GM21786 (cell line): ENCODE data around the gene CENPB.
"Not testable (repeated sequence)": the region's sequence is repeated elsewhere in the genome, so short reads cannot be mapped to it uniquely, and the experiment has no call there.

ENCODE experiments used
- ATAC-seq: cut with Tn5 transposase; IDR thresholded peaks from one replicate; pipeline ENCODE4 v1.9.1; 2021; ENCODE audit not compliant: unreplicated experiment

The CENPB gene, protein sequence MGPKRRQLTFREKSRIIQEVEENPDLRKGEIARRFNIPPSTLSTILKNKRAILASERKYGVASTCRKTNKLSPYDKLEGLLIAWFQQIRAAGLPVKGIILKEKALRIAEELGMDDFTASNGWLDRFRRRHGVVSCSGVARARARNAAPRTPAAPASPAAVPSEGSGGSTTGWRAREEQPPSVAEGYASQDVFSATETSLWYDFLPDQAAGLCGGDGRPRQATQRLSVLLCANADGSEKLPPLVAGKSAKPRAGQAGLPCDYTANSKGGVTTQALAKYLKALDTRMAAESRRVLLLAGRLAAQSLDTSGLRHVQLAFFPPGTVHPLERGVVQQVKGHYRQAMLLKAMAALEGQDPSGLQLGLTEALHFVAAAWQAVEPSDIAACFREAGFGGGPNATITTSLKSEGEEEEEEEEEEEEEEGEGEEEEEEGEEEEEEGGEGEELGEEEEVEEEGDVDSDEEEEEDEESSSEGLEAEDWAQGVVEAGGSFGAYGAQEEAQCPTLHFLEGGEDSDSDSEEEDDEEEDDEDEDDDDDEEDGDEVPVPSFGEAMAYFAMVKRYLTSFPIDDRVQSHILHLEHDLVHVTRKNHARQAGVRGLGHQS

DNA sequence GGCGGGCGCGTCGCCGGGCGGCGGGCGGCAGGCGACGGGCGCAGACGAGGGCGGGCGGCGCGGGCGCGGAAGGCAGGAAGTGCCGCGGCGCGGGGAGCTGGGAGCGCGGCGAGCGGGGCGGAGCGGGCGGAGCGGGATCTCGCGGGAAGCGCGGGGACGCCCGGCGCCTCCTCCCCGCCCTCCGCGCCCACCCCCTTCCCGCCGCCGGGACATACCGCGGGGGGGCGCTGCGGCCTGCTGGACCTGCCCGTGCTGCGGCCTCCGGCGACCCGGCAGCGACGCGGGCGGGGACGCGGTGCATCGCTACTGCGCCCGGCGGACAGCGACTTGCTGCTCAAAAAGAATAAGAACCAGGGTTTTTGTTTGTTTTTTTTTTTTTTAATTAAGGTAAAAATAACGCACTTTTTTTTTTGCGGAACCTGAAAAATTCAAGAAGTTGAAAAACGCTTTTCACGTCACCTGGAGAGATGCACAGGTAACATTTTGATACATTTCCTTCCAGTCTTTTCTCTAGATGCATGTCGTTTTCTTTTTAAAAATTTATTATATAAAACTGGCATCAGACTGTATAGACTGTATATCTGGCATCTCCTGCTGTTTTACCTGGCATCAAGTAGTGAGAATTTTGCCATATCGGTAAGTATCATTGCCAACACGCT is at the start of gene CENPB:
Gene CENPB, minus strand, starts transcription at position 76 of the 659 bp plus-strand sequence. CDS start 257 bp downstream, outside the sequence.
- peak; percentile 69 for ATAC-seq

DNA sequence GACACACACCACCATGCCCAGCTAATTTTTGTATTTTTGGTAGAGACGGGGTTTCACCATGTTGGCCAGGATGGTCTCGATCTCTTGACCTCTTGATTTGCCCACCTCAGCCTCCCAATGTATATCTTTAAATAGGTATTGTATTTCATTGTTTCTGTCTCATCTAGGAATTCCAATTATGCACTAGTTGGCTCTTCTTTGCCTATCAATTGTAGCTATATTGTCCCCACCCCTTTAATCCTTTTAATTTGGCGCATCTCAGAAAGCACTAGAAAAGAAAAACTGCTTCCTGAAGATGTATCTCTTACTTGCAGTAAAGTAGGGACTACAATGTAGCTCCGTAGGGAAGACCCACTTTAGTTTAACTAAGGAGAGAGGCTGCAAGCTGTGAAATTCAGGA is 49.6 kb upstream of the CENPB start:
- ATAC-seq = no peak

DNA sequence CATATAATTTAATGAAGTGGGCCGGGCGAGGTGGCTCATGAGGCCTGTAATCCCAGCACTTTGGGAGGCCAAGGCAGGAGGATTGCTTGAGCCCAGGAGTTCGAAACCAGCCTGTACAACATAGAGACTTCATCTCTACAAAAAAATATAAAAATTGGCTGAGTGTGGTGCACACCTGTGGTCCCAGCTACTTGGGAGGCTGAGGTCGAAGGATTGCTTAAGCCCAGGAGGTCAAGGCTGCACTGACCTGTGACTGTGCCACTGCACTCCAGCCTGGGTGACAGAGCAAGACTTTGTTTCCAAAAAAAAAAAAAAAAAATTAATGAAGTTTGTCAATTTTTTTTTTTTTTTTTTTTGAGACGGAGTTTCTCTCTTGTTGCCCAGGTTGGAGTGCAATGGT is 43.4 kb upstream of the CENPB start:
- not testable (repeated sequence) for ATAC-seq

DNA sequence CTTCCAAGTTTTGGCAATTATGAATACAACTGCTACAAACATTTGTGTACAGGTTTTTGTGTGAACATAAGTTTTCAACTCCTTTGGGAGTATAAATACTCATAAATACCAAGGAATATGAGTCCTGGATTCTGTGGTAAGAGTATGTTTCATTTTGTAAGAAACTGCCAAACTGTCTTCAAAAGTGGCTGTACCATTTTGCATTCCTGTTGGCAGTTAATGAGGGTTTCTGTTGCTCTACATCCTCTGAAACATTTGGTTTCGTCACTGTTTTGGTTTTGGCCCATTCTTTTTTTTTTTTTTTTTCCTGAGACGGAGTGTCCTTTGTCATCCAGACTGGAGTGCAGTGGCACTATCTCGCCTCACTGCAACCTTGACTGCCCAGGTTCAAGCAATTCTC is 42.3 kb upstream of the CENPB start:
- ATAC-seq = no peak

DNA sequence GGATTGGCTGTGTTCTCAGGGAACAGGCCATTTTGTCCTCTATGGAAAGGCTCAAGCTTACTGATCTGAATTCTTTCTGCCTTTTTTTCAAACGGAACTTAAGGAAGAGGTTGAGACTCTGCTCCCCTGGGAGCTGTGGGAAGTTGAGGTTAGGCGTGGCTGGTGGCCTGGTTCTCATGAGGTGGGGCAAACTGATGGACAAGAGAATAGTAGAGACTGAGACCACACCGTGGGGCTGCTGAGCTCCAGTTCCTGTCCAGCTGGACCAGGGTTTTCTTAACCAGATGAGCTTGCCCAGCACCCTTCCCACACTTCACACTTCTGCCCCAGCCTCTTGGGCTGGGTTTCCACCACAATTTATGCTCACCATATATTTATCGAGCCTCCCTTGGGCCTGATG is 39.9 kb upstream of the CENPB start:
- no peak for ATAC-seq

DNA sequence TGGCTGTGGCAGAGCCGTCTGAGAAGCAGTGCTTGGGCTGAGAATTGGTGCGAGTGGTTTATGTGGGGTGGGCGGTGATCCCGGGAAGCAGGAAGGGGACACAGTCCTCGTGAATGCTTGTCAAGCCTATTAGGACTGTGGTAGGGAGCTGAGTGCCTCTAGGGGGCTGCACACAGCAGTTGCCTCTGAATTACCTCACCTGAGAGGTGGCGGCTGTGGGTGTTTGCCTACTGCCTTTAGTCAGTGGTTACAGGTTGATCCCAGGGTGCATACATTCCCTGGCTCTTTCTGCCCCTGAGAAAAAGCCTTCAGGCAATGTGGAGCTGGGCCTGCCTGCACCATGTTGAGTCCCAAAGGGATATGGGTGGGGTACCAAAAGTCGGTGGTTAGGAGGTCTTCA is 39.0 kb upstream of the CENPB start:
- ATAC-seq = no peak

DNA sequence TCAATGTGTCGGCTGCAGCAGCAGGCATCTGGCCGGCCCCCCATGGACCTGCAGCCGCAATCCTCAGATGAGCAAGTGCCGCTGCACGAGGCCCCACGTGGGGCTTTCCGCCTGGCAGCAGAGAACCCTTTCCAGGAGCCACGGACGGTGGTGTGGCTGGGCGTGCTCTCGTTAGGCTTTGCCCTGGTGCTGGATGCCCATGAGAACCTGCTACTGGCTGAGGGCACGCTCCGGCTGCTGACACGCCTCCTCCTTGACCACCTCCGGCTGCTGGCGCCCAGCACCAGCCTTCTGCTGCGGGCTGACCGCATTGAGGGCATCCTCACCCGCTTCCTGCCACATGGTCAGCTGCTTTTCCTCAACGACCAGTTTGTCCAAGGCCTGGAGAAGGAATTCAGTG is 37.3 kb upstream of the CENPB start:
- no peak for ATAC-seq

DNA sequence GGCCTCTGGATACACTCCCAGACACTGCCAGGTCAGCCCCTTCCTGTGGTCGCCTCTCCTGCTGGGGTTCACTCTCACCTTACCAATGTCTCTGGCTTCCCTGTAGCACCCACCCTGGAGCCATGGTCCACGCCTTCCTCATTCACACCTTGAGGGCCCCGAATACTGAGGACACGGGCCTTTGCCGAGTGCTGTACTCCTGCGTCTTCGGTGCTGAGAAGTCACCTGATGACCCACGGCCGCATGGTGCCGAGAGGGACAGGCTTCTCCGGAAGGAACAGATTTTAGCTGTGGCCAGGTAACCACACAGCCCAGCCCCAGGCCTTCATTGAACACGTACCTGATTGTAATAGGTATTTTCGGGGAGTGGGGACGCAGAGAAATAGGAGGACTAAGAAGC is 35.5 kb upstream of the CENPB start:
- ATAC-seq = no peak

DNA sequence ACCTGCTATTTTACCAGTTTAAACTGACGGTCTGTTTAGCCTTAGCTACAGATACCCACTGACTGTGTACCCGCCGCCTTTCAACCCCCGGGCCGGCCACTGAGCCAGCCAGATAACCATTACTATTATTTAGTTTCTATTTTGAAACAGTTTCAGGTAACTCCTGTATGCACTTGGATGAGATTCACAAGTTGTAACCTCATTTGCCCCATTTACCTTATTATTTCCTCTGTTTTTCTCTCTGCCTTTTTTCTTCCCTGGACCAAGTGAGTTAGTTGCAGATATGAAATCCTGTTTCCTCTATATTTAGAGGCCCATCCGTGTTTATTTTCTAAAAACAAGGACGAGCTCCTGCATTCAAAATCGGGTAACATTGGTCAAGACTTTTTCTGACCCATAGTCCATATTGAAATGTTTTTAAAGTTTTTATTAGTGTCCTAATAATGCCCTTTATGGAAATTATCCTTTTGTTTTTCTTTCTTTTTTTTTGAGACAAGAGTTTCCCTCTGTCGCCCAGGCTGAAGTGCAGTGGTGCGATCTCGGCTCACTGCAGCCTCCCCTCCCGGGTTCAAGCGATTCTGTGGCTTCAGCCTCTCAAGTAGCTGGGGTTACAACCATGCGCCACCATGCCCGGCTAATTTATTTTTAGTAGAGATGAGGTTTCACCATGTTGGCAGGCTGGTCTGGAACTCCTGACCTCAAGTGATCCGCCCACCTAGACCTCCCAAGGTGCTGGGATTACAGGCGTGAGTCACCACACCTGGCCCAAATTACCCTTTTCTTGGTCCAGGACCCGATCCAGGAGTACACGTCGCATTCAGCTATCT is 34.6 kb upstream of the CENPB start:
- ATAC-seq = peak; percentile 2

DNA sequence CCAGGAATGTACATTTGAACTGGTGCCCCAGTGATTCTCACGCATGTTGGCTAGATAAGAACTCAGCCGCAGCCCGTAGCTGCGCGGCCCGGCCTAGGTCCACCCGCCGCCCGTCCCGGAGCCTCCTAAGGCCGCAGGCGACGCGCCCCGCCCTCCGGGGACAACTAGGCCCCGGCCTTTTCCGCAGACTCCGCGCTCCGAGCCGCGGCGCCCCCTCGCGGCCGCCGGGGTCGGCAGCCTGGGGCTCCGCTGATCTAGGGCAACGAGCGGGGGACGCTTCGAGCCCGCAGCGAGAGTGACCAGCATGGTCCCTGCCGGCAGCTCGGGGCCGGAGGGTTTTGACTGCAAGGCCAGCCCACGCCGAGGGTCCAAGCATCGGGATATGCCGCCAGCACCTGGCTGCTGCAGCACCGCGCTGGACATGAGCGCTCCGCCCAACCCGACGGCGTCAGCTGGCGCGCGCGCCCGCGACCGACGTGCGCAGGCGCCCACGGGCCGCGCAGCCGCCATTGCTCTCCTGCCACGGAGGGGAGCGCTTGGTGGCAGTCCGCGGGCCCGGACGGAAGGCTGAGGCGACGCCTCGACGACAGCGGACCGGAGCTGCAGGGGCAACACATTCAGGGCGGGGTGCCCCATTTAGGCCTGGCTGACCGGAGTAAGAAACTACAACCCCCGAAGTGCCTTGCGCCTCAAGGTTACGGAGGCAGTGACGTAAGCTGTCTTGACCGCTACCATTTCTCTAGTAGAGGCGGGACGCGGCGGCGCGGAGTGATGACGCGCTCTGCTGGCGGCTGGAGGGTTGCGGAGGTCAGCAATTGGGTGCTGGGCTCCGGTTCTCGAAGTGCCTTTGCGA is 33.7 kb upstream of the CENPB start, which contains the start of gene AP5S1:
Gene AP5S1, plus strand, starts transcription at position 500 of the 853 bp plus-strand sequence. CDS start 1,571 bp downstream, outside the sequence.
- peak; percentile 78 for ATAC-seq

DNA sequence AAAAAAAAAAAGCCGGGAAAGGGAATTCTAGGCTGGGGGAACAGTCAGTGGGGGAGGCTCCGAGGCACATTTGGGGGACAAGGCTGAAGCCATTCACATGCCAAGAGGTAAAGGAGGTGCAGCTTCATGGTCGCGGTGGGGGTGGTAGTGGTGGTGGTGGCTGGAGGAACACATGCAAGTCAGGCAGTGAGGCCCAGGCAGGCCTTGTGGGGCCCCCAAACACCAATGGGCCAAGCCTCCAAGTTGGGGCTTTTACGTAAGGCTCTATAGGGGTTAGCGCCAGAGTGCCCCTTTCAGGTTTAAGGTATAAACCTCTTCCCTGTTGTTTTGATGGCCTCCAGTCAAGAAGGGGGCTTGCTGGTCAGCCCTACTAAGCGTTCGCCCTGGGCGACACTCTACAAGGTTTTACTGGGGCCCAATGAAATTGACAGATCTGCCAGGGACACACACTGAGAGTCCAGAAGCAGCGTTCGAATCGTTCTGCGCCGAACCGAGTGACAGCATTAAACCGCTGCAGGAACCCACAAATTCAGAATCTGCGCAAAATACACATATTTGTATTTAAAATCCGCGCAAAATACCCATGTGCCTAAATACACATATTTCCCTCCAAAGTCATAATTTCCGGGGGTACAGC is 33.0 kb upstream of the CENPB start:
- ATAC-seq = no peak

DNA sequence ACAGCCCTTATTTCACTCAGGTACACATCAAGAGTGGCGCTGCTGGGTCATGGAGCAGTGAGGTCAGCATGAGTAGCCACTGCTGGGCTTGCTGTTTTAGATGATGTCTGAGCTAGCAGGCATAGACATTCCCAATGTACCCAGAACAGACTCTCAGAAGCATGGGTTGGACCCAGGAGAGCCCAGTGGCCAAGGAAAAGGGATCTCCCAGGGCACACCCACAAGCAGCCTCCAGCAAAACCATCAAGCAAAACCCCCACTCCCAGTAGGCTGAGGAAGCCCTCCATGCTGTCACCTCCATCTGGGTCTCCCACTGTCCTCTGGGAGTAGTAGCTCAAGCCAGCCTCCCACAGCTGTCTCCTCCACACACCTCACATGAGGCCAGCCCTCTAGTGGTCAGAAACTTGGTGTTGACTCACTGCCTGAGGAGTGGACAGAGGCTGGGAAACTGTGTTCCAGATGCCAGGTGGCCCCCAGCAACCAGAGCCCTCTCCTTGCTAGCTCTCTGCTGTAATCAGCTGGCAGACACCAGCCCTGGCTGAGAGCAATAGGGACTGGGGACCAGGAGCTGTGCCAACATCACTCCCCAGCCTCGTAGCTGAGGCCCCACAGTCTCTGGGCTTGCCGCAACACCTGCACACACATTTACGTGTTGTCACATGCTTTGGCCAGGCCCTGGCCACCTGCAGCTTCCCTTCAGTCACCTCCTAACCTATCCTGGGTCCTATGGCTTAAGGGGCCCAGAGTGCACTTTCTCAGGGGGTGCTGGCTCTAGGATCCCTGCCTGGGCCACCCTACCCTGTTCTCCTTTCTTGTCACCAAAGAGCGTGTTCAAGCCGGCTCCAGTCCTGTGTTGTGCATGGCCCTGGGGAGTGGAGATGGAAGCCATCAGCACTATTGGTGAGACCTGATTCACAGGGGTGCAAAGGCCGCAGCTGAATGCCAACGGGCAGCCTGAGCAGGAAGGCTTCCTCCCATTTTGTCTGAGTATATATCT is 31.9 kb upstream of the CENPB start:
- ATAC-seq = no peak

DNA sequence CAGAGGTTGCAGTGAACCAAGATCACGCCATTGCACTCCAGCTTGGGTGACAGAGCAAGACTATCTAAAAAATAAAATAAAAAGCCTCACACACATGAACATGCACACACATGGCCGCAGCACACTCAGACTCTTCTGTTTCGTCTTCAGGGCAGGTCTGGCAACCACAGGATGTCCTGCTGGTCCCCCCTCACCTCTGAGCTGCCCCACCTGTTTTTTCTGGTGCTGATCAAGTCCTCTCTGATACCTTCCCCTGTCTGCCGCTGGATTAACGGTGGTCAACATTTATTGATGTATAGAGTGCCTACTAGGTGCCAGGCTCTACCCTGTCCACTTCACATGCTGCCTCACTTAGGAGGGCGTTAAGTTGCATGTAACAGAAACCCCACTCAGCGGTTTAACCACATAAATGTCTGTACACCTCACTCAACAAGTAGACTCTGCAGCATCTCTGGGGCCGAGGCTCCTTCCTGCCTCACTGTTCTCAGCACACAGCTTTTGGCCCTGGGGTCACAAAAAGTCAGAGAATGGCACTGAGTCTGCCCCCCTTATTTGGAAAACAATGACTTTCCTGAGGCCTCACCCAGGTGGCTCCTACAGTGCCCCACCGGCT is 29.3 kb upstream of the CENPB start:
- ATAC-seq = no peak

DNA sequence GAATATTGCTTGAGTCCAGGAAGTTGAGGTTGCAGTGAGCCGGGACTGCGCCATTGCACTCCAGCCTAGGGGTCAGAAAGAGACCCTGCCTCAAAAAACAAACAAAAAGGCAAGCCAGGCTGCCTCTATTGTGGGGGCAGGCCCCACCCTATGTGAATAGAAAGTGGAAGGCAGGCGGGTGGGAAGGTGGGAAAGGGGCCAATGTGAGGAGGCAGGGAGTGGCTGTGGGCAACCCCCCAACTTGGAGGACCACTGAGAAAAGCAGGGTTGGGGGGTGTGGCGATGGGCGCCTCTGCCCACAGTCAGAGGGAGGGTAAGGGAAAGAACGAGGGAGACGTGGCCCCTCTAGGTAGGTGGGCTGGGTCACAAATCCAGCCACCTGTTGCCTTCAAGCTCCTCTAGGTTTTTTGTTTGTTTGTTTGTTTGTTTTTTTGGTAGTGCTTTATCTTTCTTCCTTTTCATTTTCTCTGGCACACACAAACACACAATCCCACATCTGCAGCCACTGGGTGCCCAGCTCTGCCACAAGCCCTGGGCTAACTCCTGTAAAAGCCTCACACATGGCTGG is 28.5 kb upstream of the CENPB start:
- no peak for ATAC-seq

DNA sequence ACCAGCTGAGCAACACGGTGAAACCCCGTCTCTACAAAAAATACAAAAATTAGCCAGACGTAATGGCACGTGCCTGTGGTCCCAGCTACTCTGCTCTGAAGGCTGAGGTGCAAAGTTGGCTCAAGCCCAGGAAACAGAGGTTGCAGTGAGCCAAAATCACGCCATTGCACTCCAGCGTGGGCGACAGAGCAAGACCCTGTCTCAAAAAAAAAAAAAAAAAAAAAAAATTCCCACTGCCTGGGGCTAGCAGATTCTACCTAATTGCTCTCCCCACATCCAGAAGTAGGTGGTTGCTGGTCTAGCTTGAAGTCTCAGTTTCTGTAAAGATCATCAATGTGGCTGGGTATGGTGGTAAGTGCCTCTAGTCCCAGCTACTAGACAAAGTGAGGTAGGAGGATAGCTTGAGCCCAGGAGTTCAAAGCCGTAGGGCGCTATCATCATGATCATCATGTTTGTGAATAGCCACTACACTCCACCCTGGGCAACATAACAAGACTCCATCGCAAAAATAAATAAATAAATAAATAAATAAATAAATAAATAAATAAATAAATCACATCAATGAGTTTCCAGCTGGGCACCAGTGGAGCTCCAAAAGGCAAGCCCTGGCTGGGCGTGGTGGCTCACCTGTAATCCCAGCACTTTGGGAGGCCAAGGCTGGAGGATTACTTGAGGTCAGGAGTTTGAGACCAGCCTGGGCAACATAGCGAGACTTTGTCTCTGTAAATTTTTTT is 27.5 kb upstream of the CENPB start:
- ATAC-seq = no peak

DNA sequence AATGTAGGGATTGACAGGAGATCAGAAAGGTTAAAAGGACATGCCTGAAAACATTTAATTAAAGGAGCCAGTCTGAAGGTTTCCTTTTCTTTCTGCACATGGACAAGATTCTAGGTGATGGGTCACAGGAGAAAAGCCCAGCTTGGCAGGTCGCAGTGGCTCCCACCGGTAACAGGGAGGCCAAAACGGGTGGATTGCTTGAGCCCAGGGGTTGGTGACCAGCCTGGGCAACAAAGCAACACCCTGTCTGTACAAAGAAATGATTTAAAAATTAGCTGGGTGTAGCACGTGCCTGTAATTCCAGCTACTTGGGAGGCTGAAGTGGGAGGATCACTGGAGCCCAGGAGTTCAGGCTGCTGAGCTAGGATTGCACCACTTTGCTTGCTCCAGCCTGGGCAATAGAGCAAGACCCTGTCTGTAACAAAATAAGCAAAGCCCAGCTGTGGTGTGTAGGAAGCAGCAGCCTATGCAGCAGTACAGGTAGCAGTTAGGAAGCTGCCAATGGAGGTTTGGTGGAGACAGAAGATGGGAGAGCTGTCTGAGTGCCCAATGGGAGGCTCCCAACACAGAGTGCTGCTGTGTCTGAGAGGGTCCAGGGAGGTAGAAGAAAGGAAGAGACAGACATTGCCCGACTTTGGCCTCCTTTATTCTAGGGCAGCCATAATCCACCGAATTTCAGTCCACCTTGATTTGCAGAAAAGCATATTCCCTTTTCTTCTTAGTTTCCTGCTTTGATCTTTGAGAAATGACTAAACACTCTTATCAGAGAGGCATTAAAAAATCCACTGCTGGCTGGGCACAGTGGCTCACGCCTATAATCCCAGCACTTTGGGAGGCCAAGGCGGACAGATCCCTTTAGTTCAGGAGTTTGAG is 26.7 kb upstream of the CENPB start:
- ATAC-seq = no peak
